Measurements from ENCODE around the gene NUDT3.
"Not testable (repeated sequence)": the region's sequence is repeated elsewhere in the genome, so short reads cannot be mapped to it uniquely, and the experiment has no call there.

The NUDT3 gene

DNA sequence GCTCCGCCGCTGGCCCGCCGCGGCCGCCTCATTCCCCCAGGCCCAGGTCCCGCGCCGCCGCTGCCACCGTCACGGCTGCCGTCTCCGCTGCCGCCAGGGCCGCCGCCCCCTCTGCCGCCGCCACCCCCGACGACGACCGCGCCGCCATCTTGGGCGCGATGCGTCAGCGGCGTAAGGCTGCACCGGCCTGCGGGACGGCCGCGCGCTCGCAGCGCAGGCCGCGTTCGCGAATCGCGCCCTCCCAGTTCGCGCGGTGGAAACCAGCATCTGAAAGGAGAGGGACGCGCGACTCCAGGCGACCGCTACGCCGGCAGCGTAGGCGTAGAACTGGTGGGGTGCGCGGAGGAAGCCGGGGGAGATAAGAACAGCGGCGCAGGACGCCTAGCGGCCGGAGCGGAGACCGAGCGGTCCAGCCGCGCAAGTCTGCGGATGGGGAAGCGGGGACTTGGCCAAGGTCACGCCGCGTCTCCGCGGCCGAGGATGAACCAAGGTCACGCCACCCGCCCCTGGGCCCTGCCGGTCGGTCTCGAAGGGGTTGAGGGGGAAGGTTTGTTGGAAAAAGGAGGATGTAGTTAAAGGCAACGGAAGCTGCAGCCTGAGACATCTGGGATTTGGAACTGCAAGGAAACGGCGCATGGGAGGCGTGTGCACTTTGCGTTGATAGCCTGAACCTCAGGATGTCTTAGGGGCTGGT lies at the start of gene NUDT3:
NUDT3 (minus strand) TSS at position 173 of the 694 bp plus-strand sequence. CDS start 307 bp downstream, outside the sequence.
- ATAC-seq: peak; percentile 87 to 89

DNA sequence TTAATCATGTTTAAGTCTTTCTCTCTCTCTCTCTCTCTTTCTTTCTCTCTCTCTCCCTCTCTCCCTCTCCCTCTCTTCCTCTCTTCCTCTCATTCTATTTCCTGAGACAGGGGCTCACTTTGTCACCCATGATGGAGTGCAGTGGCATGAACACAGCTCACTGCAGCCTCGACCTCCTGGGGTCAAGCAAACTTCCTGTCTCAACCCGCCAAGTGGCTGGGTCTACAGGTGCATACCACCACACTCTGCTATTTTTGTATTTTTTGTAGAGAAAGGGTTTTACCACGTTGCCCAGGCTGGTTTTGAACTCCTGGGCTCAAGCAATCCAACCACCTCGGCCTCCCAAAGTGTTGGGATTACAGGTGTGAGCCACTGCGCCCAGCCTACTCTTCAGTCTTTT lies 49.1 kb upstream of the NUDT3 start:
- ATAC-seq: no peak

DNA sequence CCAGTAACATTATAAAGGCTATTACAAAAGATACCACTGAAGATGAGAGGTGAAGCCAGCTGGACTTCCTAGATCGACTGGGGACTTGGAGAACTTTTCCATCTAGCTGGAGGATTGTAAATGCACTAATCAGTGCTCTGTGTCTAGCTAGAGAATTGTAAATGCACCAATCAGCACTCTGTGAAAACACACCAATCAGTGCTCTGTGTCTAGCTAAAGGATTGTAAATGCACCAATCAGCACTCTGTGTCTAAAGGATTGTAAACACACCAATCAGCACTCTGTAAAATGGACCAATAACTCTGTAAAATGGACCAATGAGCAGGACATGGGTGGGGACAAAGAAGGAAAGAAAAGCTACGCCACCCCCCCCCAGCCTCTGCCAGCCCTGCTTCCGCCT lies 47.0 kb upstream of the NUDT3 start:
- no peak for ATAC-seq

DNA sequence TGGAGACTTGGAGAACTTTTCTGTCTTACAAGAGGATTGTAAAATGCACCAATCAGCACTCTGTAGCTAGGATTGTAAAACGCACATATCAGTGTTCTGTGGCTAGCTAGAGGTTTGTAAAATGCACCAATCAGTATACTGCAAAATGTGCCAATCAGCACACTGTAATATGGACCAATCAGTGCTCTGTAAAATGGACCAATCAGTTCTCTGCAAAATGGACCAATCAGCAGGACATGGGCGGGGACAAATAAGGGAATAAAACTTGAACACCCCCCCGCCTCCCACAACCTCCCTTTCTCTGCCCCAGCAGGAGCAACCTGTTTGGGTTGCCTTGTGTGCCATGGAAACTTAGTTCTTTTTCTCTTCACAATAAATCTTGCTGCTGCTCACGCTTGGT lies 46.2 kb upstream of the NUDT3 start:
- ATAC-seq: no peak

DNA sequence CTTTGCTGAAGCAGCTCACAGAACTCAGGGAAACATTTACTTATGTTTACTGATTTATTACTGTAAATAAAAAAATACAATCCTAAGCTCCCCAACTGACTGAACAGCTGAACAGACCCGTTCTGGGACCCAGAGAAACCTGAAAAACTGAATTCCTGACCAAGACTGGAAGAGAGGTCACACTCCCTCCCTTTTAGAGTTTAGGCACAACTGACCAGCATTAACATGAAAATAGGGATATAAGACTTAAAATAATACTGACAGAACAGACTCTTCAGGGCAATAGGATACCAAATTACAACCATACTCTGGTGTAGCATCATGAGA lies 45.1 kb upstream of the NUDT3 start:
- no peak for ATAC-seq

DNA sequence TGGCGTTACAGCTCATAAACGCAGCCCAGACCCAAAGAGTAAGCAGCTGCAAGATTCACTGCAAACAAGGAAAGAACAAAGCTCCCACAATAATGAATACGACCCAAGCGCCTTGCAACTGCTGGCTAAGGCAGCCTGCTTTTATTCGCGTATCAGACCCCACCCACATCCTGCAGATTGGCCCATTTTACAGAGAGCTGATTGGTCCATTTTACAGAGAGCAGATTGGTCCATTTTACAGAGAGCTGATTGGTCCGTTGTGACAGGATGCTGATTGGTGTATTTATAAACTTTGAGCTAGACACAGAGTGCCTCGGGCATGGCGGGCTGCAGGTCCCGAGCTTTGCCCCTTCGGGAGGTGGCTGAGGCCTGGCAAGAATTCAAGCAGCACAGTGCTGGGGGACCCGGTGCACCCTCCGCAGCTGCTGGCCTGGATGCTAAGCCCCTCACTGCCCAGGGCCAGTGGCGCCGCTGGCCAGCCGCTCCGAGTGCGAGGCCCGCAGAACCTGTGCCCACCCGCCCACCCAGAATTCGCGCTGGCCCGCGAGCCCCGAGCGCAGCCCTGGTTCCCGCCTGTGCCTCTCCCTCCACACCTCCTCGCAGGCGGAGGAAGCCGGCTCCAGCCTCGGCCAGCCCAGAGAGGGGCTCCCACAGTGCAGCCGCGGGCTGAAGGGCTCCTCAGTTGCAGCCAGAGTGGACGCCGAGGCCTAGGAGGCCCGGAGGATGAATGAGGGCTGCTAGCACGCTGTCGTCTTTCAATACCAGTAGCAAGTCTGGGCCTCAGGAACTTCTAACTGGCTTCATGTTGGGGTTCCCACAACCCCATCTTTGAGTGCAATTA lies 44.6 kb upstream of the NUDT3 start:
- ATAC-seq: no peak

DNA sequence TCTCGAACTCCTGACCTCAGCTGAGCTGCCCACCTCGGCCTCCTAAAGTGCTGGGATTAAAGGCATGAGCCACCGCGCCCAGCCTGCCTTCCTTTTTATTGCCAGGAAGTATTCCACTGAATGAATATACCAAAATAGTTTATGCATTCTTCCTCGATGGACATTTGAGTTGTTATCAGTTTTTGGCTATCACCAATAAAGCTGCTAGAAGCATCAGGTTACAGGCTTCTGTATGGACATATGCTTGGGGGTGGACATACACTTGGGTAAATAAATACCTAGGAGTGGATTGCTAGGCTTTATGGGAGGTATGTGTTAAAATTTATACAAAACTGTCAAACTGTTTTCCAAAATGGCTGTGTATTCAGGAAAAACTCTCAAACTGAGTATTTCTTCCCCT lies 43.4 kb upstream of the NUDT3 start:
- ATAC-seq: no peak

DNA sequence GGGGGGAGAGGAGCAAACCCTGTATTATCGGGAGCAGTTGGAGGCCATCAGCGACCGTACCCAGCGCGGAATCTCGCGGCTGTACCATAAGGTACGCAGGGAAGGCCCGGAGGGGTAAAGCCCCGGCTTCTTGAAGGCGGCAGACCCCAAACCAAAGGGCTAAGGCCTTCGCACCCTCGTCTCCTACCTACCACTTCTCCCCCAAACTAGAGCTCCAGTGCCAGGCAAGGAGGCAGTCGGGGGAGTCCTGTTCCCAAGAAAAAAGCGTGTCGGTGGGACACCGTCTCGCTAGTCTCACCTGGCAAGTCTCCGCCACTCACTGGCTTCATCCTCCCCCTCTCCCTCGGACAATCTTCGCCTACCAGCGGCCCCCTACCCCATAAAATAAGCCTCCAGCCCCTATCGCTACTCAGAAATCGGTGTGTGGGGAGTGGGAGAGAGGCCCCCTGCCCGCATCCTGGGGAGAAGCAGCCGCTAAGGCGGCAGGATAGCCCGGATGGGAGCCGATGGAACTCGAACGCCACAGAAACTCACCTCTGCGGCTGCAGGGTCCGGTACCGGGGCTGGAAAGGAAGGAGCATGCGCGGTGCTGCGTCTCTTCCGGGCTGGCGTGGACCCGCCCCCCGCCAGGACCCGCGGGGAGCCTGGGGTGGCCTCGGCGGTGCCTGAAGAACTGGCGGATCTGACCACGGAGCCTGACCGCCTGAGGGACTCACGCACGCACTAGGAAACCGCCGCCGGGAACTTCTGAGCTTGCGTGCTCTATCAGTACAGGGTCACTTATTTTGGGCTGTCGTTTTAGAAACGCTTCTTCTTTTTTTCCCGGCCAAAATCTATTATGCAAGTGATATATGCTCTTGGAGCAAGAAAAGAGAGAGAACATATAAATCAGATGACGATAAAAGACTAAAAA lies 33.3 kb upstream of the NUDT3 start, which contains the start of gene RPS10:
RPS10 (minus strand) TSS at position 572 of the 913 bp plus-strand sequence. CDS start 848 bp downstream, outside the sequence.
- peak; percentile 95 for ATAC-seq

DNA sequence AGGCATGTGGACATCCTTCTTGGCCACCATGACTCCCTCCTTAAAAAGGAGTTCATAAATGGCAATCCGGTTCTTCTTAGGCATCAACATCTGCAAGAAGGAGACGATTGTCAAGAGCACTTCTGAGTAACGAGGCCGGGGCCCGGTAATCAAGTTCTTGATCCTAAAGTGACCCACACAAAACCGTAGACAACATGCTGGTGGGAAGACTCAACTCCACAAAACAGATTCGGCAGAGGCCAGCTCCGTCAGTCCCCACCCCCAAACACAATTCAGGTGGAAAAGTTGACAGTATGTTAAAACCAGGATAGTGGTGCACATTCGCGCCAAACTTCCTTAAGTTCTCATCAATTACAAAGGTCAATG lies 32.6 kb upstream of the NUDT3 start:
- ATAC-seq: no peak

DNA sequence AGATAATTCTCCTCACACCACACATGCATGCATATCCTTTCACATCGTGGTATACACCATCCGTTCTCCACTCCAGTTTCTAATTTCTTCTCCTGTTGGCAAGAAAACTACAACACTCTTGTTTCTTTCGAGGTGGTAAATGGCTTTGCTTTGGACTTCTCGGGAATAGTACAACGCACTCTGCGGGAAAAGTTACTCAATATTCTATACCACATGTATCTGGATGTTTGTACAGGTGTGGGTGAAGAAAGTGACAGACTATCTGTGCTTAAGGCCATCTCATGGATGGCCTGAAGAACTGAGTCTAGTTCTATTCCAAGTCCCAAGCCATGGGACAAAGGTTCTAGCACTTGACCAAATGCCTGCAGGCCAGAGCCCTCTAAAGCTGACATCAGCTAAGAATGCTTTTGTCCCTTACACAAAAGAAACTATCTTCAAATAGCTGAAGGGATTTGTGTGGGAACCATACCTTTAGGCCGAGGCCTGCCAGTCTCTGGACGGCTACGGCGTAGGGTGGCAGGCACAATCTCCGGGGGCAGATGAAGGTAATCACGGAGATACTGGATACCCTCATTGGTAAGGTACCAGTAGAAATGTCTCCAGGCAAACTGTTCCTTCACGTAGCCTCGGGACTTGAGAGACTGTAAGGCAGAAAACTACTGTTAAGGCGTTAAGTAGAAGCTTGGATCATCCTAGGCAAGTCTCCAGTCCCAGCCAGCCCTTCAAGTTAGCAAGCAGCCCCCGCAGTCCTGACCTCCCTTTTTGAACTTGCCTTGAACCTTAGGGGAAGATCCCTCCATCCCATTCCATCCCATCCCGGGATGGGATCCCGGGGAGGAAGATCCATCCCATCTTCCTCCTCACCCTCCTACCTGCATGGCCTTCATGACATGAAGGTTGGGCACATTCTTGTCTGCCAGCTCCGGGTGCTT lies 32.0 kb upstream of the NUDT3 start:
- no peak for ATAC-seq

DNA sequence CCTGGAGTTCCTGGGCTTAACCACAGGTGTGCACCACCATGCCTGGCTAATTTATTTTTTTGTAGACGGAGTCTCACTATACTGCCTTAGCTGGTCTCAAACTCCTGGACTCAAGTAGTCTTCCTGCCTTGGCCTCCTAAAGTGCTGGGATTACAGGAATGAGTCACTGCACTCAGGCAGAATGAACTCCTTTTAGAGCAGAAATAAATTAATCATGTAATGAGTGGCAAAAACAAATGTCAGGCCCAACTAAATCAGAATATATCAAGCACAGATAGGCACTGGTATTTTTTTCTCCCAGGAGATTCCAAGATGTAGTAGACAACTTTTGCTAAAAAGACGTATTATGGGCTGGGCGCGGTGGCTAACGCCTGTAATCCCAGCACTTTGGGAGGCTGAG lies 30.8 kb upstream of the NUDT3 start:
- no peak for ATAC-seq

DNA sequence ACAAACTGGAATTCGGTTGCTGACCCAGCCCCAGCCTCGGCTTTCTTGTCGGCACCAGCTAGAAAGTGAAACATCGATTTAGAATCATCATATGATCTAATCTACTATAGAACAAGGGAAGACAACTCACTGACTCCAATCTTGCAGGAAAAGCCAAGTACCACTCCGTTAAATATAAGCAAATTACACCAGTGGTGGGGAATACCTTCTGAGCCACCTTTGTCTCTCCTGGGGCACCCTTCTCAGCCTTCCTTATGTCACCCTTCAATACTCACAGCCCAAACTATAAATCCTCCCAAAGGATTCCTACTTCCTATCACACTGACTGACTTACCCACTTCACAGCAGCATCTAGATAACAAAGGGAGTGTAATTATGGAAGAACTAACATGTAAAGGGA lies 25.9 kb upstream of the NUDT3 start:
- no peak for ATAC-seq

DNA sequence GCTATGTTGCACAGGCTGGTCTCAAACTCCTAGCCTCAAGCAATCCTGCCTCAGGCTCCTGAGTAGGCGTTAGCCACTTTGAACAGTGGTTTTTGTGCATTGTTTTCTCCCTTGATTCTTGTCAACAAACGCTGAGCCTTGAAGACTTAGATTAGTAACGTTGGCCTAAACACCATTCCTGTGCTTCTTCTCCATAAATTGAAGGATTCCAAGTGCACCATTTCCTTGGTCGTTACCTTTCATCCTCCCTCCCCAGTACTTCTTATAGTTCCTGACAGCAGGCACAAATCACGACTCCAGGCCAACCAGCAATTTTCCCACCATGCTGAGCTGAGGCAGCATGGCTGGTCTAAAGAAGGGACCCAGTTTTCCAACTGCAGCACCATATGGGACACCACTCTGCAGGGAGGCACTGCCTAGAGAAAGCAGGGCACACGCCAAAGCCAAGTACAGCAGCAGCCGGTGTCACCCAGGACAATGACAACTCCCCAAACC lies 24.5 kb upstream of the NUDT3 start:
- ATAC-seq: no peak

DNA sequence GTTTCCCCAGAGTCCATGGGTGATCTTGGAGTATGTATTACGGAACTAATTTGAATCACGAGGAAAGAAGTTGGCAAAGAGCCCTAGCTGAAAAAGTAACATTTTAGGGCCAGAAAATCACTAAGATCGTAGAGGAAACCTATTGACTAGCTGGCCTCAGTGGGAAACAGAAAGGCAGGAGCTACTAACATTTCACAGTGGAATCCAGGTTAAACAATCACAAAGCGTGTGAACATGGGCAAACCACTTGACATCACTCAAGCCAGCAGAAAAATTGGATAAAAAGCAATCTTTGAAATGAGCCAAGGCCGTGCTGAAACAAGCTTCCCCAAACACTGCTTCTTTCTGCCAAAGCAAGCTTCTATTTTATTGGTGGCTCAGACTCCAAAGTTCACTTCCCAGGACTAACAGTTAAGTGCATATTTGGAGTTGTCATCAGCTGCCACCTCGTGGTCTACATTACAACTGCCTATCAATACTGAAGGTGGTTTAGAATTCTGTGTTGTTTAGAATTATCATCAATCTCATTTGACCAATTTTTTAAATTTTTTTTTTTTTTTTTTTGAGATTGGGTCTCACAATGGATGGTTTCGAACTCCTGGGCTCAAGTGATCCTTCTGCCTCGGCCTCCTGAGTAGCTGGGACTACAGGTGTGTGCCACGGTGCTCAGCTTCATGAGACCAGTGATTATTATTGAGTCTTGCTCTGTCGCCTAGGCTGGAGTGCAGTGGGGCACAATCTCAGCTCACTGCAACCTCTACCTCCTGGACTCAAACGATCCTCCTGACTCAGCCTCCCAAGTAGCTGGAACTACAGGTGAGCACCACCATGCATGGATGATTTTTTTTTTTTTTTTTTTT lies 22.8 kb upstream of the NUDT3 start:
- ATAC-seq: peak; percentile 21 to 52

DNA sequence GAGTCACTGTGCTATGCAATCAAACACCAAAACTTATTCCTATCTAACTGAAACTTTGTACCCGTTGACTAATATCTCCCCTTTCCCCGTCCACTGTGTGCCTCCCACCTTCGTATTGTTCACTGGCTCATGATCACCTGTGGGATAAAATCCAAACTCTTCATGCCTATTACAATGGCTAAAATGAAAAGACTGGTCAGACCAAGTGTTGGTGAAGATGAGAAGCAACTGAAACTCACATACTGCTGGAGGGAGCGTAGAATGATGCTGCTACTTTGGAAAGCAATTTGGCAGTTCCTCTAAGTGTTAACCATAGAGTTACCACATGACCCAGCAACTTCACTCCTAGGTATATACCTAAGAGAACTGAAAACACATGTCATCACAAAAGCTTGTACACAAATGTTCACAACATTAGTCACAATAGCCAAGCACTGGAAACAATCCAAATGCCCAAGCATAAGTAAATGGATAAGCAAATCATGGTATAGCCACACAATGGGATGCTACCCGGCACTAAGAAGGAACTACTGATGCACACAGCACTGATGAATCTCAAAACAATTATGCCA lies 20.3 kb upstream of the NUDT3 start:
- peak in 1 of 2 donors; percentile 14 for ATAC-seq

DNA sequence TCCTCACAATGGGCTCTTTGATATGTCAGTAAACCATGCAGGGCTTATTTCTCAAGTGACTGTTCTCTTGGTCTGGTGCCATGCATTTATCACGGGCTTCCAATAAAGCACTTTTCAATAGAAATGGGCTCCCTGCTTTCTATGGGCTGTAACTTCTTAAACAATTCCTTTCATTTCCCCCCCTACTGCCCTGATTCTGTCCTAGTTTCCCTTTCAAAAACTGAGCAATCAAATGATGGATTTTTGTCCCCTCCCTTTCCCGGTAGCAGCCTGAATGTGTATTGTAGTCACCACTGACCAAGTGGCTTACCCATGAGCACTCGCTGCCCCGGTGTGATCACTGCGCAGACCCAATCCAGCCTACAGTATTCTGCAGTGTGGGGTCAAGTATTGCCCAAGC lies 19.5 kb upstream of the NUDT3 start:
- ATAC-seq: no peak

DNA sequence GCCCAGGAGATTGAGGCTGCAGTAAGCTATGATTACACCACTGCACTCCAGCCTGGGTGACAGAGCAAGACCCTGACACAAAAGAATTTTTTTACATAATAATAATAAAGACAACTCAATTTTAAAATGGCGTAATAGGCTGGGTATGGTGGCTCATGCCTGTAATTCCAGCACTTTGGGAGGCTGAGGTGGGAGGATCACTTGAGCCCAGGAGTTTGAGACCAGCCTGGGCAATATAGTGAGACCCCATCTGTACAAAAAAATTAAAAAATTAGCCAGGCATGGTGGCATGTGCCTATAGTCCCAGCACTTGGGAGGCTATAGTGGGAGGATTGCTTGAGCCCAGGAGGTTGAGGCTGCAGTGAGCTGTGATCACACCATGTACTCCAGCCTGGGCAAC lies 15.4 kb upstream of the NUDT3 start:
- ATAC-seq: not testable (repeated sequence)

DNA sequence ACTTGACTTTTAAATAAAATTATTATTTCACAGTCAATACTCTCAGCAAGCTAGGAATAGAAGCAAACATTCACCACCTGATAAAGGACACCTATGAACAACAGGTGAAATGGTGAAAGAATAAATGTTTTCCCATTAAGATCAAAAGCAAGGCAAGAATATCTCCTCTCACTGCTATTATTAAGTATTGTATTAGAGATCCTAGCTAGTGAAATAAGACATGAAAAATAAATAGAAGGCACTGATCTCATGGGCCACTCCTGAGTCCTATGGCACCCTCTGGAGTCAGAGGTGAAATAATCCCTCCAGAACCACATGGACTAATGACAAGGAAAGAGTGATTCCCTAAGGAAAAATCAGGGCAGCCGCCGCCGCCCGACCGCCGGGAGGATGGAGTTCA lies 4.0 kb upstream of the NUDT3 start:
- ATAC-seq: no peak

DNA sequence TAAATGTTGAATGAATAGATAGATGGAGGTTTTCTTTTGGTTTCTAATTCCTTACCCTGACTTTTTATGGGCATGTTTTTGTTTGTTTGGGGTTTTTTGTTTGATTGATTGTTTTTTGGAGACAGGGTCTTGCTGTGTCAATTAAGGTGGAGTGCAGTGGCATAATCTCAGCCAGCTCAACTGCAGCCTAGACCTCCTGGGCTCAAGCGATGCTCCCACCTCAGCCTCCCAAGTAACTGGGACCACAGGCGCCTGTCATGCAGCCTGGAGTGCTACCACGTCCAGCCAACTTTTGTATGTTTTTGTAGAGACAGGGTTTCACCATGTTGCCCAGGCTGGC lies 1.5 kb upstream of the NUDT3 start:
- ATAC-seq: no peak

DNA sequence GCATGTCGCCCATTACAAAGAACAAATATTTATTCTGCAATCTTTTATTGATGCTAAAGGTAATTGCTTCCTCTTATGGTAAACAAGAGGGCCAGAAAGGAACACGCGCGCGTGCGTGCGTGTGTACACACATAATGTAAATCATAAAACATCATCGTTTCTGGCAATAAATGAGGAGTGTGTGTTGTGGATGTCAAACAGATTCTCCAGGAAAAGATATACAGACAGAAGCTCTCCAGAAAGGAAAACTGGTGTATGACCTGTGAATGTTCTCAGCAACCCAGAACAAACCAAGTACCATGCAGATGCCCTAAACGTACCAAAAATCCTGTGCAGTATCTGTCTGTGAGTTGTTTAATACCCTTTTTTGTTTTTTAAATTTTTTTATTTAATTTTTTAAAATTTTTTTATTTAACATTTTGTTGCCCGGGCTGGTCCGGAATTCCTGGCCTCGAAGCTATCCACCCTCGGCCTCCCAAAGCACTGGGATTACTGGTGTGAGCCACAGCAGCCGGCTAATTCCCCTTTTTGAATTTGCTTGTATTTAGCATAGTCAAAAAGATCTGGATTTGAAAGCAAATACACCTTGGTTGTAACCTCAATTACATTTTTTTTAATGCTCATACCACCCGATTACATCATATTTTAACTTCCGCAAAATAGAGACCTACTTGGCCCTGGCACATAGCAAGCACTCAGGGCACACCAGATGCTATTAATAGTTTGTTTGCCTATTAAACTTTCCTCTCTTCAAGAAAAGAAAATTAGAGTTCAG lies 909 bp upstream of the NUDT3 start:
- ATAC-seq: no peak

Data from activated CD4-positive, CD25-positive, alpha-beta regulatory T cell treated with anti-CD3 and anti-CD28 coated beads, Interleukin-2, amount 50 U/mL, for 24 hours (primary cell).